GM10266 (cell line): Measurements from ENCODE around the gene ADSS2.

Source experiments
- DNase-seq: peaks from one replicate; pipeline ENCODE4 v3.0.0; 2012; ENCODE audit errors: extremely low spot score
- CTCF ChIP-seq: IDR thresholded peaks from 2 replicates; pipeline ENCODE4 v1.5.1; 2012; ENCODE audit warnings: mild to moderate bottlenecking, low read depth; ENCODE audit not compliant: control insufficient read depth, insufficient read depth; ENCODE audit errors: missing control alignments

Gene ADSS2

GRCh38 chr1:244450597-244451538, 841 bp downstream of the ADSS2 start:
- peak; percentile 49 for DNase-seq
- no peak for TF ChIP-seq CTCF

- no peak for DNase-seq
- no peak for TF ChIP-seq CTCF
These were observed 1.7 kb downstream of the ADSS2 start for GRCh38 chr1:244449936-244450508.

- no peak for TF ChIP-seq CTCF
- no peak for DNase-seq
These were observed 3.3 kb downstream of the ADSS2 start for GRCh38 chr1:244448279-244449036.

- no peak for TF ChIP-seq CTCF
- no peak for DNase-seq
These were observed 4.2 kb downstream of the ADSS2 start for GRCh38 chr1:244447552-244447951.

GRCh38 chr1:244447024-244447423, 4.7 kb downstream of the ADSS2 start:
- DNase-seq: no peak
- TF ChIP-seq CTCF: no peak

GRCh38 chr1:244445320-244446181, 6.2 kb downstream of the ADSS2 start:
- TF ChIP-seq CTCF: no peak
- DNase-seq: no peak
